ENCODE measurements around the gene GNGT2.
A peak's percentile ranks its signal among the peaks of the same experiment; 100 is the strongest.

Gene GNGT2

DNA sequence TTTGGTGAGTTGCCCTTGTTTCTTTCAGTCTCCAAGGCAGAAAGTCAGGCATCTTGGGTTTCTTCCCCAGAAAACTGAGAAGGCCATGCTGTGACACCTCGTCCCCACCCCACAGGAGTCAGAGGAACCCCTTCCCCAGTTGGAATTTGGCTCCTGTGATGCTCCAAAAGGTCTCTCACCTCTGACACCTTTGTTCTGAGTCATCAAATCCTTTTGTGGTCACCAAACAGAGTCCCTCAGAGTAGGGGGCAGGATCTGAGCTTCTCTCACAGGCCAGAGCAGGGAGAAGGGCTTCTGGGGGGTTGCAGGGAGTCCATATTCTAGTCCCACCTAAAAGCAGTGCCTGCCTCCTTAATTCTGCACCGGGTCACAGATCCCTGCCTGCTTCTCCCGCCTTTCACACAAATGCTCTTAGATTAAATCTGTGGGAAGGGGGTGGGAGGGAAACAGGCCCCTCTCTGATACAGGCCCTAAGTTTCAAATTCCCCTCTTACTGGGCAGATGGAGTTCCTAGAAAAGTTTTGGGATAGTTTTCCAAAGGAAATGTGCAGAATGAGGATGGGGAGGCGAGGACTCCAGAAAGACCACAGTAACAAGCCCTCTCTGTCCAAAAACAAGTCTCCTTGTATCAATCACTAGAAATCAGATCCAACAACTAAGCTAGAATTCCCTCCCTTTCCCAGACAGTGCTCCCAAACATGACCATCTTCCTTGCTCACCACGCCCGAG is 18.9 kb upstream of the GNGT2 start:
- peaks cover 52% of the 10 kb centered on the region for H3K27me3 ChIP-seq (ENCODE audit: insufficient read depth, insufficient read length)
- H3K9me3 ChIP-seq (ENCODE audit: insufficient read depth, low read length) = no peaks in the 10 kb centered on the region
- peaks cover 10% of the 10 kb centered on the region for H3K4me1 ChIP-seq (ENCODE audit: insufficient read depth, insufficient read length)
- no peak for DNase-seq (ENCODE audit: low read depth, low spot score)
- TF ChIP-seq ZNF274 (IDR thresholded peaks at IDR 0.05; ENCODE audit: low read depth, low read length) = no peak
- no peak for TF ChIP-seq SUZ12 (IDR thresholded peaks at IDR 0.05; ENCODE audit: extremely low read depth, insufficient read depth, insufficient read length)
- TF ChIP-seq YY1 (IDR thresholded peaks at IDR 0.05; ENCODE audit: insufficient read depth, insufficient read length) = no peak
- peak overlapping the region; percentile 50 for H3K9ac ChIP-seq (ENCODE audit: insufficient read length, low read depth)
- H3K36me3 ChIP-seq (ENCODE audit: insufficient read depth, insufficient read length, low read length) = no peaks in the 10 kb centered on the region
- no peak overlapping the region for H3K4me3 ChIP-seq (ENCODE audit: insufficient read length, low read depth)

DNA sequence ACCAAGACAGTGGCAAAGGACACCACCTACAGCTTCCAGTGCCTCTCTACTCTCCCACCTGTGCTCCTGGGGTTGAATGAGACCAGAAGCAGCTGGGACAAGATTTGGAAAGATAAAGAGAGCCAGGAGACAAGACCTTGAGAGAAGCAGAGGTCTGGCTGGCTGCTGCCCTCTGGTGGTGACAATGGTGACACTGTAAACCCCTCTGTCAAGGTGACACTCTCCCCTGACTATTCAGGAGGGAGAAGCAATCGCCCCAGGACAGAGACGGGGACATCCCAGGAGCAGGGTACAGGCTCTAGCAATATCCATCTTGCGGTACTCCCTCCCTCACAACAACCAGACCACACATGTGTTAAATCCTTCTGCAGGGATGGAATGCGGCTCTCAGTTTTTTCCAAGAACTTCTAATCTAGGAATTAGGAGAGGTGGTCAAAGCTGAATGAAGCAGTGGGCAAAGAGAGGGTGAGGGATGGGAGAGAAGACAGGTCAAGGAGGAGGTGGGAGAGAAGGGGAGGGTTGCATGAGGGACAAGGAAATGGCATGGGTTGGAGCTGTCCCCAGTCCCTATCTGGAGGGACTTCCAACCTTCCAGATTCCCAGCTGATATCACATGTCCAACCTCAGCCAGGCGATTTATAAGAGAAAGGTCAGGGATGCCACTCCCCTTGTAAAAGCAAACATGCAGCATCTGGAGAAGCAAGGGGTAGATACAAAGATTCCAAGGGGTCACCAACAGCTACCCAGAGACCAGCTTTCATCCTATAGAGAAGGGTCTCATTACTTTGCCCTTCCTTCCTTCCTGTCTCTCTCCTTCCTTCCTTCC is 17.3 kb upstream of the GNGT2 start:
- Histone ChIP-seq H3K4me1 (ENCODE audit: insufficient read depth, insufficient read length) (peaks cover 23% of the 10 kb centered on the region), H3K9ac (ENCODE audit: insufficient read length, low read depth) (no peak overlapping the region), H3K27me3 (ENCODE audit: insufficient read depth, insufficient read length) (peaks cover 68% of the 10 kb centered on the region), H3K9me3 (ENCODE audit: insufficient read depth, low read length) (no peaks in the 10 kb centered on the region), H3K36me3 (ENCODE audit: insufficient read depth, insufficient read length, low read length) (no peaks in the 10 kb centered on the region), H3K4me3 (ENCODE audit: insufficient read length, low read depth) (no peak overlapping the region)
- DNase-seq (ENCODE audit: low read depth, low spot score) = peak; percentile 47
- TF ChIP-seq YY1 (IDR thresholded peaks at IDR 0.05; ENCODE audit: insufficient read depth, insufficient read length) (no peak), SUZ12 (IDR thresholded peaks at IDR 0.05; ENCODE audit: extremely low read depth, insufficient read depth, insufficient read length) (no peak), ZNF274 (IDR thresholded peaks at IDR 0.05; ENCODE audit: low read depth, low read length) (no peak)

DNA sequence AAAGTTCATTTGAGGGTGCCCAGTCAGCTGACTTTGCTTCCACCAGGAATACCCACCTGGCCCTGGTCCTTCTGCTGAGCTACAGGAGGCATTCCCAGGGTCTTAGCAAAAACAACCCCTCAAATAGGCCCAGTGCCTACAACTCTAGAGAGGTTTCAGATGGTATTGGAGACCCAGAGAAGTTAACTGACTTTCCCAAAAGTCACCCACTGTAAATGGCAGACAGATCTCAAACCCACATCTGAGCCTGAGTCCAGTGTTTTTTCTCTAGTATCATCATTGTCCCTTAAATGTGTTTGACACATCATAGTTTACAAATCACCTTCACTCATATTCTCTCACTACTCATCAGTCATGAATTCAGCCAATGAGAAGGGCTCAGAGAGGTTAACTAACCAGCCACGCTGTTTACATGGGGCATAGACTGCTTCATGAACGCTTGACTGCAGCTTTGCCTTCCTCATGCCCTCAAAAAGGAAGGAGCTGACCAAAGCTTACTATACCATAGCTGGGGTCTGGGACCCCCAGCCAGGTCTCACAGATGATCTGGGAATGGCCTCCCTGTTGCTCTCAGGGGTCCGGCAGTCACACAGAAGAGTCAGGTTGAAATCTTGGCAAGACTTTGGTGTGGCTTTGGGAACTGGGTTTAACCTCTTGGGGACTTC is 16.5 kb upstream of the GNGT2 start:
- DNase-seq (ENCODE audit: low read depth, low spot score) = no peak
- peaks cover 71% of the 10 kb centered on the region for H3K27me3 ChIP-seq (ENCODE audit: insufficient read depth, insufficient read length)

DNA sequence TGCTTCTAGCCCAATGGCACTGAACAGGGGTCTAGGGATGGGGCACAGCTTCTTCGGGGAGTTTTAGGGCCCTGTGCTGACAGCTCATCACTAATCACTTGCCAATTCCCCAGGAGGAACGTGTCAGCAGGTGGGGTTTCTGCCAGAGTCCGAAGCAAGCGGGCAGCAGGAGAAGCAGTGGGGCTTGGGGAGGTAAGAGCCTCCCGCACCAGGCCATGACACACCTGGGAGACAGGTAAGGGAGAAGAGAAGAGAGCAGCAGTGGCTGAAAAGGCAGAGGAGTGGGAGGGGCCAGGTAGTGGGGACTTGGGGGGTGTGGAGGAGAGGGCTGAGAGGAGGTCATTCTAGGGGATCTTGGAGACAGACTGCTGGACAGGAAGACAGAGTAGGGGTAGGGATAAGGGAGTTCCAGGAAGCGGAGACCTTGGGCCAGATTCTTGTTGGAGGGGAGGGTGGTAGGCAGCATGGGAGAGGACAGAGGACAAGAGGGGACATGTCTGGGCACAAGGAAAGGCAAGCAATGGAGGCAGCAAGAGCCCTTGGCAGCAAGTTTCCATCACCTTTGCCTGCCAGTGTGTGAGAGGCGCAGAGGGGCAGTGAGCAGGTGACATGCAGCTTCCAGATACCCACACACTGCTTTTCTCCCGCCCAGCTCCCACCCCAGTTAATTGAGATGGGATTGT is 15.3 kb upstream of the GNGT2 start:
- H3K36me3 ChIP-seq (ENCODE audit: insufficient read depth, insufficient read length, low read length) = peaks cover 5% of the 10 kb centered on the region
- no peak for DNase-seq (ENCODE audit: low read depth, low spot score)
- TF ChIP-seq ZNF274 (IDR thresholded peaks at IDR 0.05; ENCODE audit: low read depth, low read length) (no peak), SUZ12 (IDR thresholded peaks at IDR 0.05; ENCODE audit: extremely low read depth, insufficient read depth, insufficient read length) (no peak), YY1 (IDR thresholded peaks at IDR 0.05; ENCODE audit: insufficient read depth, insufficient read length) (no peak)
- H3K9me3 ChIP-seq (ENCODE audit: insufficient read depth, low read length) = no peaks in the 10 kb centered on the region
- H3K27me3 ChIP-seq (ENCODE audit: insufficient read depth, insufficient read length) = peaks cover 59% of the 10 kb centered on the region
- no peak overlapping the region for H3K9ac ChIP-seq (ENCODE audit: insufficient read length, low read depth)
- peaks cover 23% of the 10 kb centered on the region for H3K4me1 ChIP-seq (ENCODE audit: insufficient read depth, insufficient read length)
- H3K4me3 ChIP-seq (ENCODE audit: insufficient read length, low read depth) = no peak overlapping the region

More for the DNA sequence above, 16.5 kb upstream of the GNGT2 start:
- TF ChIP-seq YY1 (IDR thresholded peaks at IDR 0.05; ENCODE audit: insufficient read depth, insufficient read length) (no peak), ZNF274 (IDR thresholded peaks at IDR 0.05; ENCODE audit: low read depth, low read length) (no peak), SUZ12 (IDR thresholded peaks at IDR 0.05; ENCODE audit: extremely low read depth, insufficient read depth, insufficient read length) (no peak)
- H3K36me3 ChIP-seq (ENCODE audit: insufficient read depth, insufficient read length, low read length) = peaks cover 4% of the 10 kb centered on the region
- H3K9me3 ChIP-seq (ENCODE audit: insufficient read depth, low read length) = no peaks in the 10 kb centered on the region
- H3K9ac ChIP-seq (ENCODE audit: insufficient read length, low read depth) = no peak overlapping the region
- peaks cover 23% of the 10 kb centered on the region for H3K4me1 ChIP-seq (ENCODE audit: insufficient read depth, insufficient read length)
- no peak overlapping the region for H3K4me3 ChIP-seq (ENCODE audit: insufficient read length, low read depth)

DNA sequence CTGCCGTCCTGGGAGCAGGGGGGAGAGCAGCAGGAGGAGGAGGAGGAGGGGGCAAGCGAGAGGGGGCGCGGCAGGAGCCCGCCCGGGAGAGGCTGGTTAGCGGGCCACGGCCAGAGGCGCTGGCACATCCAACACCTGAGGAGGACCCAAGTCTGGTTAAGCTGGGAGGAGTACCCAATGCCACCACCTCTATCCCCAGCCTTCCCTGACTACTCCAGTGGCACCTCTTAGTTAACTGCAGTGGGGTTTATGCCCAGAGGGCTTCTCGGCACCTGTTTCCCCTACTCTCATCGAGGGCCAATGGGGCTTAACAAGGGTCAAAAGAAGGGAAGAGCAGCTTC is 14.6 kb upstream of the GNGT2 start:
- Histone ChIP-seq H3K27me3 (ENCODE audit: insufficient read depth, insufficient read length) (peaks cover 53% of the 10 kb centered on the region), H3K9ac (ENCODE audit: insufficient read length, low read depth) (peak overlapping the region; percentile 52), H3K9me3 (ENCODE audit: insufficient read depth, low read length) (no peaks in the 10 kb centered on the region), H3K4me3 (ENCODE audit: insufficient read length, low read depth) (peak overlapping the region; percentile 40), H3K36me3 (ENCODE audit: insufficient read depth, insufficient read length, low read length) (peaks cover 9% of the 10 kb centered on the region), H3K4me1 (ENCODE audit: insufficient read depth, insufficient read length) (peaks cover 23% of the 10 kb centered on the region)
- TF ChIP-seq SUZ12 (IDR thresholded peaks at IDR 0.05; ENCODE audit: extremely low read depth, insufficient read depth, insufficient read length) (no peak), ZNF274 (IDR thresholded peaks at IDR 0.05; ENCODE audit: low read depth, low read length) (no peak), YY1 (IDR thresholded peaks at IDR 0.05; ENCODE audit: insufficient read depth, insufficient read length) (no peak)
- no peak for DNase-seq (ENCODE audit: low read depth, low spot score)

DNA sequence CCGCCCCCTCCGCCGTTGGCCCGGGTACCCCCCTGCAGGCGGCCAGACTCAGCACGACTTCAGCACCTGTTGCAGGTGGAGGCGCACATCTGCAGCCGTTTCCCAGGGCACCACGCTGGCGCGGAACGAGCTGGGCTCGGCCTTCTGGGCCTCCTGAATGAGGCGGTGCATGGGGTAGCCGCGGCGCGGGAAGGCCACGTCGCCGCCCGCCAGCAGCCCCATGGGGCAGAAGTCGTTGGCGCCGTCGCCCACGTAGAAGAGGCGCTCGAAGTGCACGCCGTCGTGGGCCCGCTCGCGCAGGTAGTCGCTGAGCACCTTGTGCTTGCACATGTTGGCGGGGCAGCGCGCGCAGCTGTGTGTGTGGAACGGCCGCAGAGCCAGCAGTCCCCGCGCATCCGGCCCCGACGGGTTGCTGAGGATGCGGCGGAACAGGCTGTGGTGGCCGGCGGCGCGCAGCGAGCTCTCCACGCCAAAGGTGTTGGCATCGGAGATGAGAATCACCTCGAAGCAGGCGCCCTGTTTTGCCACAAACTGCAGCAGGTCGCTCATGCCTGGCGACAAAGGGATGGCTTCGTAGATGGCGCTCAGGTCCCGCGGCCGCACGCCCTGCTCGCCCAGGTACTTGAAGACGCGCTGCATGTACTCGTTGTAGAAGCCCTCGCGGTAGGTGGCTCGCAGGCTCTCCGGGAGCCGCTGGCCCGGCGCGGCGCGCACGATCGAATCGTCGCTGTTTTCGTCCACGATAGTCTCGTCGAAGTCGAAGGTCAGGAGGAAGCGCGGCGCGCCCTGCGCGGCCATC is 14.0 kb upstream of the GNGT2 start:
- Histone ChIP-seq H3K4me3 (ENCODE audit: insufficient read length, low read depth) (peak overlapping the region; percentile 40), H3K4me1 (ENCODE audit: insufficient read depth, insufficient read length) (peaks cover 23% of the 10 kb centered on the region), H3K9me3 (ENCODE audit: insufficient read depth, low read length) (no peaks in the 10 kb centered on the region), H3K27me3 (ENCODE audit: insufficient read depth, insufficient read length) (peaks cover 47% of the 10 kb centered on the region), H3K9ac (ENCODE audit: insufficient read length, low read depth) (peak overlapping the region; percentile 52), H3K36me3 (ENCODE audit: insufficient read depth, insufficient read length, low read length) (peaks cover 13% of the 10 kb centered on the region)
- DNase-seq (ENCODE audit: low read depth, low spot score) = no peak
- TF ChIP-seq ZNF274 (IDR thresholded peaks at IDR 0.05; ENCODE audit: low read depth, low read length) = no peak
- TF ChIP-seq YY1 (IDR thresholded peaks at IDR 0.05; ENCODE audit: insufficient read depth, insufficient read length) = no peak
- TF ChIP-seq SUZ12 (IDR thresholded peaks at IDR 0.05; ENCODE audit: extremely low read depth, insufficient read depth, insufficient read length) = no peak

Data from NT2/D1 (cell line).